ENCODE measurements around the gene PCCA.

DNA sequence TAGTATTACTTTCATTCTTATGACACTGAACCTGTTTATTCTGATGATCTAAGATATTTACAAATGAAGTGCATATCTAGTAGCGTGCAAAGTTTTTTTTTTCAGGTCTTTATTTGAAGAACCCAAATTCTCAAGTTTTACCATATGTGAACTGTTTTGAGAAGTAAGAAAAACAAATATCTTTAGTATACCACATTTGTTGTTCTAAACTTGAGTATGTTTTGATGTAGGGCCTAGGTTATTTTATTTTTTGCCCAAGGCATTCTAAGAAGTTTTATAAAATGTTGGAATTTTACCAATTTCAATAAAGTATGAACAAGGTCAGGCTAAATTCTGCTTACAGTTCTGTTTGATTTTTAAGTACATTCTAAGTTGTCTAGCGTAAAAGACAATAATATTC is 213.5 kb downstream of the PCCA start:
- TF ChIP-seq, protein P1, sequence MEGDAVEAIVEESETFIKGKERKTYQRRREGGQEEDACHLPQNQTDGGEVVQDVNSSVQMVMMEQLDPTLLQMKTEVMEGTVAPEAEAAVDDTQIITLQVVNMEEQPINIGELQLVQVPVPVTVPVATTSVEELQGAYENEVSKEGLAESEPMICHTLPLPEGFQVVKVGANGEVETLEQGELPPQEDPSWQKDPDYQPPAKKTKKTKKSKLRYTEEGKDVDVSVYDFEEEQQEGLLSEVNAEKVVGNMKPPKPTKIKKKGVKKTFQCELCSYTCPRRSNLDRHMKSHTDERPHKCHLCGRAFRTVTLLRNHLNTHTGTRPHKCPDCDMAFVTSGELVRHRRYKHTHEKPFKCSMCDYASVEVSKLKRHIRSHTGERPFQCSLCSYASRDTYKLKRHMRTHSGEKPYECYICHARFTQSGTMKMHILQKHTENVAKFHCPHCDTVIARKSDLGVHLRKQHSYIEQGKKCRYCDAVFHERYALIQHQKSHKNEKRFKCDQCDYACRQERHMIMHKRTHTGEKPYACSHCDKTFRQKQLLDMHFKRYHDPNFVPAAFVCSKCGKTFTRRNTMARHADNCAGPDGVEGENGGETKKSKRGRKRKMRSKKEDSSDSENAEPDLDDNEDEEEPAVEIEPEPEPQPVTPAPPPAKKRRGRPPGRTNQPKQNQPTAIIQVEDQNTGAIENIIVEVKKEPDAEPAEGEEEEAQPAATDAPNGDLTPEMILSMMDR (IDR thresholded peaks at IDR 0.05; ENCODE audit: insufficient read depth, low read length, poor library complexity, severe bottlenecking): no peak
- TF ChIP-seq EZH2phosphoT487 (conservative IDR thresholded peaks at IDR 0.05; ENCODE audit: low read length): no peak
